ENCODE data around the gene SLAMF8. TPM values are rescaled to one million over a fixed set of nuclear protein-coding genes. Genes with fewer than 3 reads are reported as not detected.

Gene SLAMF8
- polyA plus RNA-seq, 1 donor from 2014 or later, result not detected

- Histone ChIP-seq H3K36me3 (ENCODE audit: insufficient read depth, low read length) (no peaks in the 10 kb centered on the region), H3K9me3 (ENCODE audit: low read length) (no peaks in the 10 kb centered on the region), H3K9me2 (ENCODE audit: insufficient read depth, low read length) (no peaks in the 10 kb centered on the region), H3K4me3 (ENCODE audit: low read length) (no peak overlapping the region), H3F3A (ENCODE audit: insufficient read depth, low read length, poor library complexity, severe bottlenecking) (no peaks in the 10 kb centered on the region), H3K4me2 (ENCODE audit: low read length) (no peak overlapping the region), H3K79me2 (replicated peaks; ENCODE audit: insufficient read depth, low read length) (no peaks in the 10 kb centered on the region), H3K9ac (ENCODE audit: low read length) (no peak overlapping the region), H2AFZ (ENCODE audit: low read depth, low read length) (no peak overlapping the region), H3K27me3 (ENCODE audit: insufficient read depth, low read depth, low read length) (no peaks in the 10 kb centered on the region), H4K20me1 (ENCODE audit: insufficient read depth) (no peaks in the 10 kb centered on the region), H3K27ac (ENCODE audit: low read length) (no peak overlapping the region)
- no peak for TF ChIP-seq RAD21 (conservative IDR thresholded peaks at IDR 0.05)
- TF ChIP-seq CTCF (IDR thresholded peaks at IDR 0.05; ENCODE audit: poor library complexity, severe bottlenecking), result no peak
- TF ChIP-seq TAF1 (IDR thresholded peaks at IDR 0.05; ENCODE audit: low read depth), result no peak
- TF ChIP-seq EZH2 (IDR thresholded peaks at IDR 0.05; ENCODE audit: borderline replicate concordance, insufficient read depth, low read length, poor library complexity, severe bottlenecking), result no peak
- no peak for TF ChIP-seq MXI1 (conservative IDR thresholded peaks at IDR 0.05; ENCODE audit: poor library complexity, severe bottlenecking)
- no peak for TF ChIP-seq SMC3 (conservative IDR thresholded peaks at IDR 0.05; ENCODE audit: poor library complexity)
- no peak for TF ChIP-seq EP300 (conservative IDR thresholded peaks at IDR 0.05; ENCODE audit: poor library complexity, severe bottlenecking)
- TF ChIP-seq POLR2AphosphoS5 (IDR thresholded peaks at IDR 0.05), result no peak
- TF ChIP-seq REST (IDR thresholded peaks at IDR 0.05; ENCODE audit: borderline replicate concordance), result no peak
Observed at GRCh38 chr1:159867664-159868026, 41.0 kb downstream of the SLAMF8 start.

- no peaks in the 10 kb centered on the region for H3F3A ChIP-seq (ENCODE audit: insufficient read depth, low read length, poor library complexity, severe bottlenecking)
- no peaks in the 10 kb centered on the region for H3K36me3 ChIP-seq (ENCODE audit: insufficient read depth, low read length)
- no peak overlapping the region for H3K27ac ChIP-seq (ENCODE audit: low read length)
- H3K79me2 ChIP-seq (replicated peaks; ENCODE audit: insufficient read depth, low read length), result no peaks in the 10 kb centered on the region
- H4K20me1 ChIP-seq (ENCODE audit: insufficient read depth), result no peaks in the 10 kb centered on the region
- no peak overlapping the region for H2AFZ ChIP-seq (ENCODE audit: low read depth, low read length)
- no peaks in the 10 kb centered on the region for H3K9me2 ChIP-seq (ENCODE audit: insufficient read depth, low read length)
- no peaks in the 10 kb centered on the region for H3K9me3 ChIP-seq (ENCODE audit: low read length)
- H3K9ac ChIP-seq (ENCODE audit: low read length), result no peak overlapping the region
- no peak overlapping the region for H3K4me2 ChIP-seq (ENCODE audit: low read length)
- H3K27me3 ChIP-seq (ENCODE audit: insufficient read depth, low read depth, low read length), result no peaks in the 10 kb centered on the region
- TF ChIP-seq RAD21 (conservative IDR thresholded peaks at IDR 0.05) (no peak), EP300 (conservative IDR thresholded peaks at IDR 0.05; ENCODE audit: poor library complexity, severe bottlenecking) (no peak), POLR2AphosphoS5 (IDR thresholded peaks at IDR 0.05) (no peak), REST (IDR thresholded peaks at IDR 0.05; ENCODE audit: borderline replicate concordance) (no peak), MXI1 (conservative IDR thresholded peaks at IDR 0.05; ENCODE audit: poor library complexity, severe bottlenecking) (no peak), CTCF (IDR thresholded peaks at IDR 0.05; ENCODE audit: poor library complexity, severe bottlenecking) (no peak), TAF1 (IDR thresholded peaks at IDR 0.05; ENCODE audit: low read depth) (no peak), EZH2 (IDR thresholded peaks at IDR 0.05; ENCODE audit: borderline replicate concordance, insufficient read depth, low read length, poor library complexity, severe bottlenecking) (no peak), SMC3 (conservative IDR thresholded peaks at IDR 0.05; ENCODE audit: poor library complexity) (no peak)
- H3K4me3 ChIP-seq (ENCODE audit: low read length), result no peak overlapping the region
Observed at GRCh38 chr1:159868766-159869165, 42.1 kb downstream of the SLAMF8 start.

Data from neural cell (in vitro differentiated cells).